Measurements from ENCODE around the gene CCNE1.
"Not testable (repeated sequence)": the region's sequence is repeated elsewhere in the genome, so short reads cannot be mapped to it uniquely, and the experiment has no call there.

Gene CCNE1

DNA sequence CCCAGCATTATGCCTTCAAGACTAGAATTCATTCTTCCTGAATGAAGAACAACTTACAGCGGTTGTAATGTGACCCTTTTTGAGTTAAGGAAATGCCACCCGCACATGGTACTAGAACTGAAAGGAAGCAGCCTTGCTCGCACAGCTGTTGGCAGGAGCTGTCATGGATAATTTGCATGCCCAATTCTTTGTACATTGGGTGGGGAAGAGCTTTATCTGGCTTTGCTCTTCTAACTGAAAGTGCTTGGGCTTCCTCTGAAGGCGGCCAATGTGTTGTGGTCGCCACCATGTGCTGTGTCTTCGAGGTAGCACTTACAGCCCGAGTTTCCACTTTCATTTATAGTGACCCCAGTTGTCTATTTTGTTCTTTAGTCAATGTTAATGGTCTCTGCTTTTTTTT lies 3.4 kb downstream of the CCNE1 start:
- DNase-seq (ENCODE audit: low read depth in 2 of 2): no peak

DNA sequence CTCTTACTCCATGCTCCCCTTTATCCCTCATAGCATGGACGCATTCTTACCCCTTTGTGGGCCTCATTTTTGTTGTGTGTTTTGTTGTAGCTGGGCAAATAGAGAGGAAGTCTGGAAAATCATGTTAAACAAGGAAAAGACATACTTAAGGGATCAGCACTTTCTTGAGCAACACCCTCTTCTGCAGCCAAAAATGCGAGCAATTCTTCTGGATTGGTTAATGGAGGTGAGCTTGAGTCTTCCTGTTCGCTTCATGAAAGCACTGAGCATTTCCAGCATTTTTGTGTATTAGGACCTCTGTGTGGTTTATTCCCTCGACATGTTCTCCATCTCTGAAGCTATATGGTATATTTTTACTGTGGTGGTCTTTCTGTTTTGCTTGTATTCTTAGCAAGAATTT lies 5.5 kb downstream of the CCNE1 start:
- DNase-seq (ENCODE audit: low read depth in 2 of 2): no peak

DNA sequence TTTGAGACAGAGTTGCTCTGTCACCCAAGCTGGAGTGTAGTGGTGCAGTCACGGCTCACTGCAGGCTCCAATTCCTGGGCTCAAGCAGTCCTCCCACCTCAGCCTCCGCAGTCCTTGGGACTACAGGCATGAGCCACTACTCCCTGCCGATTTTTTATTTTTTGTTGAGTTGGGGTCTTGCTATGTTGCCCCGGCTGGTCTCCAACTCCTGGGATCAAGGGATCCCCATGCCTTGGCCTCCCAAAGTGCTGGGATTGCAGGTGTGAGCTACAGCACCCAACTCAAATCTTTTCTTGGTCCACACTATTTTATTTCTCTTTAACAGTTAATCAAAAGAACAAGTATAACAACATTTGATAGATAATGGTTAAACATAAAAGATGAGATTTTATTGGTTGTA lies 7.5 kb downstream of the CCNE1 start:
- DNase-seq (ENCODE audit: low read depth in 2 of 2): no peak

DNA sequence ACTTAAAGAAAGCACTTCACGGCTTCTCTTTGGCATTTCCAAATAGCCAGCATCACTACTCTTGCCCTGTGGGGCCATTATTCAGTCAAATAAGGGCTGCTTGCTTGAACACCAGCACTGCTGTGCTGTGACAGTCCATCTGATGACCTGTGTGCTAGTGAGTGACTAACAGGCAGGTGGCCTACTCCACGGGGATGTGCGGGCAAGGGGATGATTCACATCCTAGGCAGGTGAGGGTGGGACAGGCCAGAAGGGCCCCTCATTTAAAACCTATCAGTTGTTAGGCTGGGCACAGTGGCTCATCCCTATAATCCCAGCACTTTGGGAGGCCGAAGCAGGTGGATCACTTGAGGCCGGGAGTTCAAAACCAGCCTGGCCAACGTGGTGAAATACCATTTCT lies 8.2 kb downstream of the CCNE1 start:
- no peak for DNase-seq (ENCODE audit: low read depth in 2 of 2)

DNA sequence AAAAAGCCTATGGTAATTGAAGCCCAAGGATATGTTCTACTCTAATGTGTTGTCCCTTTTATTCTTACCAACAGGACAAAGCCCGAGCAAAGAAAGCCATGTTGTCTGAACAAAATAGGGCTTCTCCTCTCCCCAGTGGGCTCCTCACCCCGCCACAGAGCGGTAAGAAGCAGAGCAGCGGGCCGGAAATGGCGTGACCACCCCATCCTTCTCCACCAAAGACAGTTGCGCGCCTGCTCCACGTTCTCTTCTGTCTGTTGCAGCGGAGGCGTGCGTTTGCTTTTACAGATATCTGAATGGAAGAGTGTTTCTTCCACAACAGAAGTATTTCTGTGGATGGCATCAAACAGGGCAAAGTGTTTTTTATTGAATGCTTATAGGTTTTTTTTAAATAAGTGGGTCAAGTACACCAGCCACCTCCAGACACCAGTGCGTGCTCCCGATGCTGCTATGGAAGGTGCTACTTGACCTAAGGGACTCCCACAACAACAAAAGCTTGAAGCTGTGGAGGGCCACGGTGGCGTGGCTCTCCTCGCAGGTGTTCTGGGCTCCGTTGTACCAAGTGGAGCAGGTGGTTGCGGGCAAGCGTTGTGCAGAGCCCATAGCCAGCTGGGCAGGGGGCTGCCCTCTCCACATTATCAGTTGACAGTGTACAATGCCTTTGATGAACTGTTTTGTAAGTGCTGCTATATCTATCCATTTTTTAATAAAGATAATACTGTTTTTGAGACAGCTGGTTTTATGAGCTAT lies 12.0 kb downstream of the CCNE1 start:
- DNase-seq (ENCODE audit: low read depth in 2 of 2): no peak

DNA sequence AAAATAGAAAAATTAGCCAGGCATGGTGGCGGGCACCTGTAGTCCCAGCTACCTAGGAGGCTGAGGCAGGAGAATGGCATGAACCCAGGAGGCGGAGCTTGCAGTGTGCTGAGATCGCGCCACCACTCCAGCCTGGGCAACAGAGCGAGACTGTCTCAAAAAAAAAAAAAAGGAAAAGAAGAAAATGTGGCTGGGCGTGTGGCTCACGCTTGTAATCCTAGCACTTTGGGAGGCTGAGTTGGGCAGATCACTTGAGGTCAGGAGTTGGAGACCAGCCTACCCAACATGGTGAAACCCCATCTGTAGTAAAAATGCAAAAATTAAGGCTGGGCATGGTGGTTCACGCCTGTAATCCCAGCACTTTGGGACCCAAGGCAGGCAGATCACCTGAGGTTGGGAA lies 13.5 kb downstream of the CCNE1 start:
- not testable (repeated sequence) for DNase-seq (ENCODE audit: low read depth in 2 of 2)

DNA sequence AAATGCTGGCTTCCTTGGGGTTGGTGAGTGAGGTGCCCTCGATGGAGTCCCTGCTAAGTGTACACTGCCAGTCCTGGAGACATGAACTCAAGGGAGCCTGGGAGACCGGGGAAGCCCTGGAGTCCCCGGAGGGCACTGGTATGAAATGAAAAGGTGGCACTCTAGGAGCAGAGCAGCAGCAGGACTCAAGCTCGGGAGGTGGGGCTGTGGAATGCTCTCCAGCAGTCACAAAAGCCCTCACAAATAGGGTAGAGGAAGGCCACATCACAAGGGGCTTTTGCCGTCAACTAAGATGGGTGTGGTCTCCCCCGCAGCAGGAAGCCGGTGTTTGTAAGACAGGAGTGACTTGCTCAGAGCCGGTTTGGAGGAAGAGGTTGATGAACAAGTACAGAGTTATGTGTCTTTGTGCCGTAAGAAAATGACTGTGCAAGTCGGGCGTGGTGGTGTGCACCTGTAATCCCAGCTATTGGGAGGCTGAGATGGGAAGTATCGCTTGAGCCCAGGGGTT lies 19.3 kb downstream of the CCNE1 start:
- peak; percentile 25 to 35 for DNase-seq (ENCODE audit: low read depth in 2 of 2)

DNA sequence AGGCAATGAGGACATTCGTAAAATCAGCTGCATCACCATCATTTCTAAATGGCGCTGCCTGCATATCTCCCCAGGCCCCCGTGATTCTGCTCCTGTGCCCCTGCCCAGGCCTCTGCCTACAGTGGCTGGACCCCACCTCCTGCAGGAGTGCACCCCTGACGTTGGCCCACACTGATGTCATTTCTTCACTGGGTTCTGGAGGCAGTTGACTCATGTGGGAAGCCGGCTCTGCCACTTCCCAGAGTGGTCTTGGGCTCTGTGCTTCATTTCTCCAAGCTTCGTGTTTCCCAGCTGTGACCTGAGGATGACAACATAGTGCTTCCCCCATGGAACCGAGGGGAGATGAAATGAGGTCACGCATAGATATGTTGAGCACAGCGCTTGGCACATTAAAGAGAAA lies 19.9 kb downstream of the CCNE1 start:
- no peak for DNase-seq (ENCODE audit: low read depth in 2 of 2)

DNA sequence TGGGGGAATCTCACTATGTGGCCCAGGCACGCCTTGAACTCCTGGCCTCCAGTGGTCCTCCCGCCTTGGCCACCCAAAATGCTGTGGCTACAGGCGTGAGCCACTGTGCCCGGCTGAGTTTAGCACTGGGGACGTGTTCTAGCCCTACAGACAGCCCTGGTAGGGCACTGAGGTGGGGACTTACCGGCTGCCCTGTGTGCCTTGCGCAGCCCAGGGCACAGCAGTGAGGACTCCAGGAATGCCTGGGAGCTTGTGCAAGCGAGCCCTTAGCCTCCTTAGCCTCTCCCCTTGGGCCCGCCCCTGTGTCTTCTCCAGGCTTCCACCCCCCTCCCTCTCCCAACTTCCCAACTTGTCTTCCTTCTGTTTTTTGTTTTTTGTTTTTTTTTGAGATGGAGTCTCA lies 21.0 kb downstream of the CCNE1 start:
- no peak for DNase-seq (ENCODE audit: low read depth in 2 of 2)

DNA sequence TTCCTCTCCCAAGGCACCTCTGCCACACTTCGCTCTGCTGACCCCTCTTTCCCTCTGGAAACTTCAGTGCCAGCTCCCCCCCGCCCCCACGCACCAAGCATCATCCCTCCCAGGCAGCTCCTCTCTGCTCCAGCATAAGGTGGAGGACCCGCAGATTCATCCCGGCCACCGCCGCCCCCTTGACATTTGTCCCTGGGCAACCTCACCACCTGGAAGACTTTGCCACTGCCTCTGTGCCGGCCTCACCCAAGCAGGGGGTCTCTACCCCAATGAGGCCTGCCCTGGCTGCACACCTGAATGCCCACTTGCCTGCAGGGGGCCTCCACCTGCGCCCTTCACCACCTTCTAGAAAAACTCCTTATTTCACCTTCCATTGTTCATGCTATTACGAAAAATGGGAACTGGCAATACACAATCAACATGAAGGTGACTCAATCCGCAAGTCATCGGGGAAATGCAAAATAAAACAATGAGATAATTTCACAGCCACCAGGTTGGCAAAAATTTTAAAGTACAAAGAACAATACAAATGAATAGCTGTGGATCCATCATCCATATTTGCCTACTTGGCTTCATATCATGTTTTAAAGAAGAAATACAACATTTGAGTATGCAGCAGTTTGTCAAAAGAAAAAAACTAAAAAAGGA lies 21.9 kb downstream of the CCNE1 start:
- no peak for DNase-seq (ENCODE audit: low read depth in 2 of 2)

DNA sequence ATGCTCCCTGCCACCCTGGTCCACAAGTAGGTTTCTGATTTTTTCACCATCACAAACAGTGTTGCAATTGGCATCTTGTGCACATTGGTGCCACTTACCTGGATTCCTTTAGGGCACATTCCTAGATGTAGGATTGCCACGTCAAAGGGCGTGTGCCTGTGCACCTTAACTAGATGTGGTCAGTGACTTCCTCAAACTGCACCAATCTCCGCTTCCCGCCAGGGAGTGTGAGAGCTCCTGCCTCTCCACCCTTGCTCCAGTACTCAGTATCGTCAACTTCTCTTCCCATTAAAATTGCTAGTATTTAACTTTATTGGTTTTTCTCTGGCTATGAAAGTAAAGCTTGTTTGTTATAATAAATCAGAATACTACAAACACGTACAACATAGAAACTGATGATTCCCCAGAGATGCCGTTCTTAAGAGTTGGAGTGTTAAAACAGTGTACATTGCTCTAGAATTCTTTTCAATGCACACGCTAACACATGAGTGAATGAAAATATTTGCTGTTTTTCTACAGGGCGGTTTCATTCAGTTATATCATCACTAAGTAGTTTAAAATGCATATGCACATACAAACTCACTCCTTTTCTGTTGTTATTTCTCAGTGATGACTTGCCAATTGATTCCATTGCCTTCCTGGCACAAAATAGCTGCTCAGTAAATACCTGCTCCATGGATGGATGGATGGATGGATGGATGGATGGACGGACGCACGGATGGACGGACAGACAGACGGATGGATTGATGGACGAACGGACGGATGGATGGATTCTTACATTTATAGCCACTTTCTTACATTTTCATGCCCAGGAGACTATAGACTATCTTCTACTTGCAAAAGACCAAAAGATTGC lies 23.4 kb downstream of the CCNE1 start:
- no peak for DNase-seq (ENCODE audit: low read depth in 2 of 2)

DNA sequence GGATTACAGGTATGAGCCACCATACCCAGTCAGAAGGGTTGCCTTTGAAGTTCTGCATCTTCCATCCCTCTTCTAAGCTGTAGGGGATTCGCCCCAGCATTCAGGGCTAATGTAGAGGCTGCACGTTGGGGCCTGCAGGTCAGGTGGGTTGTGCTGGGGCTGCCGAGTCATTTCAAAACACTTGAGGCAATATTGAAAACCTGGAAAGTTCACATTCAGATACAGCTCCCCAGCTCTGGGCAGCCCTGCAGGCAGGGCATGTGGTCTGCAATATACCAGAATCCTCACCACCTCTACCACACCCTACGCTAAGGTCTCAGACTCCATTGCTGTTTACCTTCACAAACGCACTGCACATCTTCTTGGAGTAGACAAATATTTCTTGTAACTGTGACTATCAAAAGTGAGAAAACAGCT lies 24.6 kb downstream of the CCNE1 start:
- peak in 1 of 2 experiments; percentile 20 for DNase-seq (ENCODE audit: low read depth in 2 of 2)

DNA sequence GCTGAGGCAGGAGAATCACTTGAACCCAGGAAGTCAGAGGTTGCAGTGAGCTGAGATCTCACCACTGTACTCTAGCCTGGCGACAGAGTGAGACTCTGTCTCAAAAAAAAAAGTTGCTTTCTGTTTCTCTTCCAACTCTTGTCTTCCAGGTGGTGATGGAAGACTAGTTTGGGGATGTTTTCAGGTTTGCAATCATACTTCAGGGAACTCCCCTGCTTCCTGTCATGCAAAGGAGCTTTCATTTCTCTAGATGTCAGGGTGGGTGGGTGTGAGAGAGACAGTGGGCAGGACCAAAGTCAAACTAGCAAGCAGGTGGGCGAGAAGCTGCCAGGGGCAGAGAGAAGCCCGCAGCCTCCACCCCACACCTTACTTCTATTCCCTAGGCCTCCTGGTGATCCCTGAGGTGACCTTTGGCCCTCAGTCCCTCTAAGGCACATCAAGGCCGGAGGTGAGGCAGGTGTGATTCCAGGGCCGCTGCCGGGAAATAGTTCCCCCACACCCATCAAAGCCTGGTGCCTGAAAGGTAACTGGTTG lies 25.7 kb downstream of the CCNE1 start:
- DNase-seq (ENCODE audit: low read depth in 2 of 2): peak; percentile 35 to 36

DNA sequence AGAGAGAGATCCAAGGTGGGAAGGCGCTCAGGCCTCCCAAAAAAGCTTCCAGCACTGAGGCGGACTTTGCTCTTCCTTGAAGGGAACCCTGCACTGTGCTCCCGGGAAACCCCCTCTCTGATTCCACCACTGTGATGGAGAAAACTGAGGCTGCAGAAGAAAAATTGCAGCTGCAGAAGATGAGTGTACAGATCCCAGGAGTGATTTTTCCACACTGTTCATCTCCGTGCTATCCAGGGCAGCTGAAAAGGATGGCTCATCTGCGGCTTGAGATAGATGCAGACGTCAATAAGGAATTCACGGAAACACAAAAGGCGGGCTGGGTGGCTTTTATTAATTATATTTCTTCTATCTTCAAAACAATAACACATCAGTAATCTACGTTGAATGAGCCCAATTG lies 26.2 kb downstream of the CCNE1 start:
- no peak for DNase-seq (ENCODE audit: low read depth in 2 of 2)

DNA sequence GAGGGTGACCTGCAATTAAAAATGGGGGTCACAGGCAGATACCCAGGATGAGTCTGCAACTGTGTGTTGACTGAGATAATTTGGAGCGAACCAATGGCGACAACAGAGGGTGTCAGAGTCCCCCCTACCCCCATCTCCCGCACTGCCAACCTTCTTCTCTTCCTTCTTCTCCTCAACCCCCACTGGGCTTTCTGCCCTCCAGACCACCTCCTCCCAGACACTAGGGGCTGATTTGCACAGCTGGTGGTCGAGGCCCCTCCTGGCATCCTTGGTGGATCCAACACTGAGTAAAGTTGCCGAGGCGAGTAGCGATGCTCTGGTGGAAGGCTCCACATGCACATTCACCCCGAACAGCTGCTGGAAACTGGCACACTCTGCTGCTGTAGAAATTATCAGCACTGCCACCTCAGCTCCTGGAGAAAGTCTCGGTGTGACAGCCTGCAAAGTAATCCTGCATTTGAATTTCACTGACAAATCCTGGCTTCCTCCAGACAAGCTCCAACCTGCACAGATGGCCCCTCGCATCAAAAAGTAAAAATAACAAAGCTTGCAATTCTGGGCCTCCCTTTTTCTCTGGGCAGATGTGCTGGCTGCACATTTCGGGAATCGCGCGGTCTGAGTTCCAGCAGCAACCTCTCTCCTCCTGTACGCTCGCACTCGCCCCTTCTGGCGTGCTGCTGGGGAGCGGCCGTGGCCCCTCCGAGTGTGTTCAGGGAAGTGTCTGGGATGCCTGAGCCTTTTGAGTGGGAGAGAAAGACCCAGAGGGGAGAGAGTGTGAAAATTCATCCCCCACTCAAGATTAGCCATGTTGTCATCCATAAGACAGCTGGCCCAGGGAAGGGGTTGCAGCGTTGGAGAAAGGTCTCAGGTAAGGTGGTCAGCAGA lies 28.5 kb downstream of the CCNE1 start:
- no peak for DNase-seq (ENCODE audit: low read depth in 2 of 2)

DNA sequence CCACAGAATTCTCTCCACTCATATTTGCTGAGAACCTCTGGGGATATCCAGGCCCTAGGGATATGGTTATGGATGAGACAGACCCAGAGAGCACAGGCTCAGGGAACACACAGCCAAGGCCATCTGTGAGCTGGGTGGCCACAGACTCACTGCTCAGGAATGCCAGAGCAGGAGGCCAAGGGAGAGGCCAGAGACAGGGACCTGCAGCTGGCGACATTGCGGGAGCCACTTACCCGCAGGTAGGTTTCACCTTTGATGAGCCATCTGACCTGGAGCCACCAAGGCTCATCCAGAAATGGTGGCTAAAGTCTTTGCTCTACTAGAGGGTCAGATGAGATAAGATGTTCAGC lies 29.4 kb downstream of the CCNE1 start:
- no peak for DNase-seq (ENCODE audit: low read depth in 2 of 2)

DNA sequence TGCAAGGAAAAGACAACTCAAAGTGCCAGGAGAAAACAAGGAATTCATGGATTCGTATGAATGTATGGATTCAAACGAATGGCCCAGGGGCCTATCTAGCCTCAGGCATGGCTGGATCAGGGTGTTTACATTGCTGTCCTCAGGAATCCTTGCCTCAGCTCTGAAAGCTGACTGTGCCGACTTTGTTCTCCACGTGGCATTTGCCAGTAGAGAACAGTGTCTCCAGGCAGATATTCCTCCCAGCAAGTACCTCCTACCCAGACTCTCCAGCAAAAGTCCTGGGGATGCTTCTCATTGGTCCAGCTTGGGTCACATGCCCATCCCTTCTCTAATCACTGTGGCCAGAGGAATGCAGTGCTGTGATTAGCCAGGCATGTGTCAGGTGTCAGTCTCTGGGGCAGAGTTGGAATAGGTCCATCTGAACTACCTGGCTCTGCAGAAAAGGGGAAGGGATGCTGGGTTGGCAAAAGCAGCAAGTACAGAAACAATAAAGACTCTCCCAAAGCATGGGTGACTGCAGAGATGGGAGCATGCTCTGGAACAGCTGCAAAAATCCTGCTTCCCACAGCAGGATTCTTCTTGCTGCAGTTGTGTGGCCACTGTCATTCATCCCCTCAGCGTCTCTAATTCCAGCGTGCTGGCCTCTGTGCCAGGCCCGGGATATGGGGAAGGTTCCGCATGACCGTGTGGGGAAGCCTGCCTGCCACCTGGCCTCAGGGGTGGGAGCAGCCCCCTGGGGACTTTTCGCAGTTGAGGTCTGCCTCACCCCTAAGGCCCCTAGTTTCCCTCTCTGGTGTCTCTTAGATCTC lies 30.0 kb downstream of the CCNE1 start:
- DNase-seq (ENCODE audit: low read depth in 2 of 2): no peak

DNA sequence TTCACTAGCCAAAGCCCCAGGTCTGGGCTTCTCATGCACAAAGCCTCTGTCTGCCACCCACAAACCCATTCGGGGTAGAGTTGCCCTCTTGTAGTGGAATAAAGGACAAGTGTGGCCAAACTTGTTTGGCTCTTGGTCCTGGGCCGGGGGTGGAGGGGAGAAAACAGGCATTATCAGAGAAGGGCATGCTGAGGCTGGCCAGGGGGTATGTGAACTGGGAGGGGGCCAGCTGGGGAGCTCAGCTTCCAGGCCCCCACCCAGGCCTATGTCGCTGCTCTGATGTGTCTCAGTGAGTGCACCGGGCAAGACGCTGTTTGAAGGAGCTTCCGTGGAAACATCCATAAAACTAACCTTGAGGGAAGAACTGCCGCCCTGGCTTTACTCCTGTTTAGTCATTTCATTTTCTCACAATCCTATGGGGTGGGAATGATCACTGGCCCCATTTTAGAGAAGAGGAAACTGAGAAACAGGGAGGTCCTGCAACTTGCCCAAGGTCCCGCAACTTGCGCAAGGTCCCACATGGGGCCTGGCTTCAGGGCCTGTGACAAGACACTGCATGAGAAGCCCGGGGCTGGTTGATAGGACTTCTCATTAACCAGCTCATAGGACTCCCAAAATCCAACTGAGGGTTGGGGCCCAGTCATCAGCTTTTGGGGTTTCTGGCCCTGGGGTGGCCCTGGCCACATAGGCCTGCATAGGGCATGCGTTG lies 30.8 kb downstream of the CCNE1 start:
- DNase-seq (ENCODE audit: low read depth in 2 of 2): no peak

DNA sequence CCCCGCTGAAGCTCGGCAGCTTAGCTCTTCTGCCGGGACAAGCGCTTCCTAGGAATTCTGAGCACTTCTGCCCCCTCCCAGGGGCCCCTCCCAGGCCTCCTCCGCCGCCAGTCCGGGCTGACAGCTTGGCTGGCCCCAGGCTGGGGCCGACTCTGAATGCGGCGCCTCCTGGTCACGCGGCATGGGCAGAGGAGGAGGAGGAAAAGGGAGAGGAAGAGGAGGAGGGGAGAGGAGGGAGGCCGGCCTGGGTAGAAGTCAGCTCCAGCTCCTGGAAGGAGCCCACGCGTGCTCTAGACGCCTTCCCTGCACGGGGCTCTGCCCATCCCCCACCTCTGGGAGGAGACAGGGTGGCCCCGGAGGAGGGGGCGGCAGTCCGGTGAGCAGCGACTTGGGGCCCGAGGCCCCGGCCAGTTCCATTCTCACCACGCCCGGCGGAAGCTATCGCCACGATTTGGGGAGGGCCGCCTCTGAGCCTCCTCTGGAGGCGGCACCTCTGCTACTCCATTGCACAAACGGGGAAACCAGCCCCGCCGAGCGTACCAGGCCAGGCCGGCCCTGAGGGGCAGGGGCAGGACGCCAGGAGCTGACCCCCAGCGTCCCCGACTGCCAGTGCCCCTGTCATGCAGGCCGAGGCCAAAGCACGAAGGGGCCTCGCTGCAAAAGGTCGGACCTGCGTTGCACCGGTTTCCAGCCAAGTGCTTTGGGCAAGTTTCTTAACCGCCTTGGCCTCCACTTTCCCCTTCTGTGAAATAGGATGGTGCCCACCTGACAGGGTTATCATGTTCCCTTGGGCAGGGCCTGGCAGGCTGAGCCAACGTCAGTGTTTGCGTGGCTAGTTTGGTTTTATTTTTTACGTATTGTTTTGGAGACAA lies 31.6 kb downstream of the CCNE1 start:
- no peak for DNase-seq (ENCODE audit: low read depth in 2 of 2)

Data from stimulated activated CD4-positive, alpha-beta T cell treated with anti-CD3 and anti-CD28 coated beads, Interleukin-12 subunit alpha, Interleukin-12 subunit beta, amount 100 ng/mL, for 24 hours (primary cell).